Stimulated activated naive CD4-positive, alpha-beta T cell treated with Interleukin-2 at 50 U/mL for 16 hours (primary cell): ENCODE measurements around the gene USHBP1.
A peak's percentile ranks its signal among the peaks of the same experiment; 100 is the strongest.

Experiments
- DNase-seq: peaks from one replicate; lab custom pipeline; 2025; lab: John Stamatoyannopoulos, UW

Gene USHBP1

GRCh38 chr19:17263712-17264640 is 569 bp downstream of the USHBP1 start:
- no peak for DNase-seq

DNA sequence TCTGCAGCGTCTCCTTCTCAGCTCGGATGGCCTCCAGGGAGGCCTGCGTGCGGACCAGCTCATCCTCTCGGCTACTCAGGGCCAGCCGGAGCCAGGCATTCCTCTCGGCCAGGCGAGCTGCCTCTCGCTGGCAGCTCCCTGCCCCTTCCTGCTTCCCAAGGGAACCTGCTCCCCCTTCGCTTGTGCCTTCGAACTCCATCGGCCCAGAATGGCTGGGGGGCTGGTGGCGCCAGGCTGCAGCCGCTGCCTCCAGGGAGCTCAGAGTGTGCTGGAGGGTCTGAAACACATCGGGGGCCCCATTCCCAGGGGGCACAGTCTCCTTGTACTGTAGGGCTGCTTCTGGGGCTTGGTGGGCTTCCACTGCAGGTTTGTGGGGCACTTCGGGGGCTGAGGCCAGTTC is 2.0 kb downstream of the USHBP1 start:
- DNase-seq = no peak

GRCh38 chr19:17260842-17261325 is 3.7 kb downstream of the USHBP1 start:
- peak; percentile 87 for DNase-seq

GRCh38 chr19:17259934-17260333 is 4.6 kb downstream of the USHBP1 start:
- DNase-seq = no peak

DNA sequence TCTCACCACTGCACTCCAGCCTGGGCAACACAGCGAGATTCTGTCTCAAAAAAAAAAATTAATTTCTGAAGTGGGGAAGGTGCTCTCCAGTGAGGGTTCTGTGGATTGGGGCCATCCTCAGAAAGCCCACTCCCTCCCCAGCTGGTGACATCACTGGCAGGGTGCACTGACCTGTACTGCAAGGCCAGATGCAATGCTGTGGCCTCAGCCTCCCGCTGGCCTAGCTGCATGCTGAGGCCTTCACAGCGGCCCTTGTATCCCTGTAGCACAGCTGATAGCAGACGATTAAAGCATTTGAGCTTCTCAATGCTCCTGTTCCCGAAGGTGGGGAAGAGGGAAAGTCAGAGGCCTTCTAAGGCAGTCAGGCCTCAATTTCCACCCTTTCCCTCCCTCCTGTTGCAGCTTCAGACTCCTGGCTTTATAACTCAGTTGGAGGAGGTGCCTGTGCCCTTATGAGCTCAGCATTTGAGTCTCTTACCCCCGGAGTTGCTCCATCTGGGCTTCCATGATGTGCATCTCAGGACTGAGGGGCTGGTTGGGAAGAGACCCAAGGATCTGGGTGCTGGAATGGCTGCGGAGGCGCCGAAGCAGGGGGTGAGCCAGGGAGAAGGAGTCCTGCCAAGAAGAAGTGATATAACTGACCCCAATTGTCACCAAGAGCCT is 5.3 kb downstream of the USHBP1 start:
- DNase-seq = no peak

GRCh38 chr19:17256130-17256529 is 8.4 kb downstream of the USHBP1 start:
- no peak for DNase-seq

- DNase-seq = no peak
These were observed 9.4 kb downstream of the USHBP1 start for GRCh38 chr19:17255150-17255621.

- DNase-seq = no peak
These were observed 9.9 kb downstream of the USHBP1 start for GRCh38 chr19:17254636-17255035.

DNA sequence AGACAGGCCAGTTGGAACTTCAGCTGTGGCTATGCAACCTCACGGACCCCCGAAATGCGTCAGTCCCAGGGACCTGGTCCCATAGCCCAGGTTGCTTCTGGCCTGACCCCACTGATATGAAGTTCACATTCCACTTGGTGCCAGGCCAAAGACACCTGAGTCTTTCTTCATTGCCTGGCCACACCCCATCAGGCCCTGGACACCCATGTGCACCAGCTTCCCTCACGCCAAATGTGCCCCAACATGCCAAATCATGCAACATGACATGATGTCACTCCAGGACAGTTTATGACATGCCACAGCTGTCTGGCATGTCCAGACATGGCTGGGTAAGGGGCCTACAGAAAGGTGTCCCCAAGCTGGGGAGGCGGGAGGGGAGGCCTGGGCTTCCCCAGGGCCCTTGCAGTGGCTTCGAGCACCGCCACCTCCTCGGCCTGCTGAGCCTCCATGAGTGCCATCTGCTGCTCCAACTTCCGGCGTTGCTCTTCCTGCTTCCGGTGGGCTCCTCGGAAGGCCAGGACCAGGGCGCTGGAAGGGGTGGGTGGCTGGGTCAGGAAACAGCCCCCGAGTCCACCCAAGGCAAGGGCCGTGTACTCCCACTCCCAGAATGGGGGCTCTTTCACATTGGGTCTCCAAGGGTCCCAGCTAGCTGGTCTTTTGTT is 14.5 kb downstream of the USHBP1 start:
- no peak for DNase-seq

DNA sequence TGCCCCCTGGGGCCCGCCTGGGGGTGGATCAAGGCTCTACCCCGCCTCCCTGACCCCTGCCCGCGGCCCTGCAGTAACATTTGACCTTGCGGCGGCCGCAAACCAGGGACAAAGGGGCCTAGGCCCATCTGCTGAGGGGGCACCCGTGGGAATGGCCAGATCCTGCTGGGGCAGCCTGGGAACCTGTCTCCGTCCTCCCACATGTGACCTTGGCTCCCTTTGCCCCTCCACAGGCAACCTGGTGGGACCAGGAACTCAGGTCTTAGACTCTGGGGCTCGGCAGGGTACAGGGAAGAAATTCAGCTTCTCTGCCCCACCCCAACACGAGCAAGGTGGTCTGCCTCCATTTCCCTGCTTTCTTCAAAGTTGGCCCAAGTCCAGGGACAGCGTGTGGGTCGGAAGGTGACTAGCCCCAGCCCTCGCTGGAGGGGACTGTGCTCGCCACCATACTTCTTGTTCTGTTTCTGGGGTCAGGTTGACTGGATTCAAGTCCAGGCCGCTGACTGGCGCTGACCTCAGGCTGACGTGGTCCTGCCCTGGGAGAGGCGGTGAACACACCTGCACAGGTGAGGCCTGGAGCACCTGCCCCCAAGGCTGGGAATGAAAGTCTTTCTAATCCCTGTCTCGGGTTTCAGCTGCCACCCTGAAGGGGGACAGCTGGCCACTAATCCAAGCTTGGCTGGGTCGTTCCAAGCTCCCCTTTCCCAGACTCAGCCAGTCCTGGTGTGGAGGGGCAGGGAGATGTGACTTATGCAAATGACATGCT is 16.4 kb downstream of the USHBP1 start:
- no peak for DNase-seq

GRCh38 chr19:17246681-17247425 is 17.7 kb downstream of the USHBP1 start:
- no peak for DNase-seq

GRCh38 chr19:17245535-17245984 is 19.0 kb downstream of the USHBP1 start, which contains the start of gene NR2F6:
TSS of gene NR2F6 (minus strand) at chr19:17245919. CDS start at chr19:17245220, 699 bp downstream.
- no peak for DNase-seq

- DNase-seq = no peak
These were observed 19.7 kb downstream of the USHBP1 start for GRCh38 chr19:17244618-17245534.

DNA sequence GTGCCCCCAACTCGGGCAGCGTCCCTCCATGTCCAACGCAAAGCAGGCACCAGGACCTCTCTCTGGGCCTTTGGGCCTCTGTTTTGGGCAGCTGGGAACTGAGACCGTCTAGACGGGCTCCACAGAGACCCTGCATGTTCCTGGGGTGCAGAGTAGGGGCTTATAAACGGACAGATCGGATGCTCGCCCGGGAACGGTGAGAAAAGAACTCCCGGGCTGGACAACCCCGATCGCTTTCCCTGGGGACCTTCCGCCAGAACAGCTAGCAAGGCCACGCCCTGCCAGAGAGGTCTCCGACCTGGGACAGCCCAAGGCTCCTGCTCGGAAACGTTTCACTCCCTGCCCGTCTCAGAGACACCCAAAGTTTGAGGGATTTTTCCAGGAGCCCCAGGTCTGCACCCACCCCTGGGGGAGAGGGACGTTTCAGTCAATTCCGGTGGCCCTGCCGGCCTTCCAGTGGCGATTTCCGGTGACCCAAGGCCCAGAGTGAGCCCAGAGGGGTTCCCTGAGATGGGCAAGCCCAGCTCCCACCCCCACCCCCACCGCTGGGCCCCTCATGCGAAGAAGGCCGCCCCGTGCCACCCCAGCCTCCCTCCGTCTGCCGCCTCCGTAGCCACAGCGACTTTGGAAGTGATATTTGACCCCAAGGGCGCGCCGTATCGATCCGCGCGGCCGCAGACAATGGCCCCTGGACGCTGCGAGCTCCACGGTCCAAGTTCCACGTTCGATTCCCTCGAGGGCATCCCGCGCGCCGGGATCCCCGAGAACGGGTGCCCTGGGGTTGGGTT is 20.5 kb downstream of the USHBP1 start:
- no peak for DNase-seq

GRCh38 chr19:17243211-17243829 is 21.2 kb downstream of the USHBP1 start:
- DNase-seq = no peak

GRCh38 chr19:17242431-17243208 is 21.9 kb downstream of the USHBP1 start:
- DNase-seq = no peak

DNA sequence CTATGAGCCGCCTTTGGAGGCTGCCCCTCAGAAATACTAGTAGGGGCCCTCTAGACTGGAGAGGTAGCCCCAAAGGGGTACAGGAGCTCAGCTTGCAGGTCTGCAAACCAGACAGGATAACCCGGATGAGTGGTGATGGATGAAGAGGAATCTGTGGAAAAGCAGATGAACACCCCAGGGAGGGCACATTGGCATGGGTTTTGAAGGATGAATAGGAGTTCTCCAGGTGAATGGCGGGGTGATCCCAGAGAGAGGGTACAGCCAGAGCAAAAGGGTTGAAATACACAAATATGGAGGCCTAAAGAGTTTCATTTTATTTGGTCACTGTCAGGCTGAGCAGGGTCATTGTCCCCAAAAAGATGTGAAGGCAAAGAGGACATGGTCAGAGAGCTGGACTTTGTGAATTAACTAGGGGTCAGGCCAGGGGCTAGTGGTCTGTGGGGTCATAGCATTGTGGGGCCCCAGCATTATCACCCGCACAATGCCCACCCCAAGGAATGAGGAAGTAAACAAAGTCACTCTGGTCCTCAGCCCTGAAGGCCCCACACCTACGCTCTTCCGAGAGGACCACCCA is 23.6 kb downstream of the USHBP1 start:
- DNase-seq = no peak
